Smooth muscle cell (in vitro differentiated cells): ENCODE data around the gene RPTOR. TPM values are rescaled to one million over a fixed set of nuclear protein-coding genes. Genes with fewer than 3 reads are reported as not detected.

Experiments used
- DNase-seq: peaks from one replicate; lab custom pipeline; 2025; ENCODE audit not compliant: unreplicated experiment; lab: John Stamatoyannopoulos, UW
- H2AFZ ChIP-seq: fragments of 200-600 bp; sonication (generic); 2 replicates; pipeline ENCODE4 v1.6.0; 2016; ENCODE audit warnings: antibody characterized with exemption, low read depth, mild to moderate bottlenecking
- H3F3A ChIP-seq: fragments of 200-600 bp; sonication (generic); 2 replicates; pipeline ENCODE4 v1.6.0; 2017; ENCODE audit warnings: antibody characterized with exemption, low read depth
- H3K27ac ChIP-seq: fragments of 200-600 bp; sonication (generic); 2 replicates; pipeline ENCODE4 v1.5.1; 2016; ENCODE audit warnings: low read depth, mild to moderate bottlenecking
- H3K27me3 ChIP-seq: fragments of 200-600 bp; sonication (generic); 2 replicates; pipeline ENCODE4 v1.6.1; 2016; ENCODE audit warnings: low read depth, mild to moderate bottlenecking
- H3K36me3 ChIP-seq: fragments of 200-600 bp; sonication (generic); 2 replicates; pipeline ENCODE4 v1.5.1; 2016; ENCODE audit warnings: low read depth
- H3K4me1 ChIP-seq: fragments of 200-600 bp; sonication (generic); 2 replicates; pipeline ENCODE4 v1.5.1; 2016; ENCODE audit warnings: low read depth
- H3K4me2 ChIP-seq: fragments of 200-600 bp; sonication (generic); 2 replicates; pipeline ENCODE4 v1.6.0; 2016; ENCODE audit warnings: mild to moderate bottlenecking
- H3K4me3 ChIP-seq: fragments of 200-600 bp; sonication (generic); 2 replicates; pipeline ENCODE4 v1.5.1; 2016; ENCODE audit warnings: mild to moderate bottlenecking
- H3K79me2 ChIP-seq: fragments of 200-600 bp; sonication (generic); 2 replicates; pipeline ENCODE4 v1.6.0; 2016; ENCODE audit warnings: low read depth, mild to moderate bottlenecking
- H3K9ac ChIP-seq: fragments of 200-600 bp; sonication (generic); 2 replicates; pipeline ENCODE4 v1.6.0; 2016; ENCODE audit warnings: low read depth
- H3K9me3 ChIP-seq: fragments of 200-600 bp; sonication (generic); replicated peaks from 2 replicates; pipeline ENCODE4 v1.5.1; 2016; ENCODE audit warnings: low read depth
- H4K20me1 ChIP-seq: fragments of 200-600 bp; sonication (generic); 2 replicates; pipeline ENCODE4 v1.6.0; 2016; ENCODE audit warnings: low read depth
- WGBS: methylation state at CpG from one replicate; pipeline ENCODE4 v1.1.7; 2016; ENCODE audit warnings: low lambda C conversion rate; 5-methylcytosine and 5-hydroxymethylcytosine counted together
- polyA plus RNA-seq: library from polyadenylated mRNA; unstranded; fragments of >200 nt; fragmentation: Nextera tagmentation; extraction: Ambion mirVana; gene quantifications from 2 replicates; pipeline ENCODE4 v1.2.1, GENCODE V29; 2016
- total RNA-seq: library from RNA; depleted of rRNA; stranded (reverse); fragments of >200 nt; gene quantifications from 2 replicates; pipeline ENCODE4 v1.2.3, GENCODE V29; 2014
- TF ChIP-seq, protein P1 (sequence below): fragments of 200-600 bp; sonication (generic); IDR thresholded peaks from 2 replicates; pipeline ENCODE4 v1.5.1; 2017; ENCODE audit warnings: borderline replicate concordance, mild to moderate bottlenecking, antibody characterized with exemption; ENCODE audit not compliant: insufficient read depth, poor library complexity, severe bottlenecking

The RPTOR gene
- total and polyA plus RNA-seq, 2 experiments from 2014 or later, result 10.6 to 12.2 TPM

DNA sequence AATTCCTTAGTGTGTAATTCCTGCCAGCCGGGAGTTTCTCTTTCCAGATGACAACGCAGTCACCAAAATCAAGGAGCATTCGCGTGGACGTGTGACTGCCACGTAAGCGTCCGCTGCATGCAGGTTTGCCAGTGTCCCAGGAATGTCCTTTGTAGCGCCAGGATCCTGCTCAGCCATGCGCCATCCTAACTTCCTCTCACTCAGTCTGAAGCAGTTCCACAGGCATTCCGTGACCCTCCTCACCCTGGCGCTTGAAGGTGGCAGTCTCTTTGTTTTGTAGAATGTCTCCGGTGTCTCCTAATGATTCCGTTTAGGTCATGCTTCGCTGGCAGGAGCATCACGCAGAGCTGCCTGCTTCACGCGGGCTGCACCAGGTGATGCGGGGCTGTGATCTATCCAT, 88.6 kb downstream of the RPTOR start:
- peaks cover 28% of the 10 kb centered on the region for H3K79me2 ChIP-seq

DNA sequence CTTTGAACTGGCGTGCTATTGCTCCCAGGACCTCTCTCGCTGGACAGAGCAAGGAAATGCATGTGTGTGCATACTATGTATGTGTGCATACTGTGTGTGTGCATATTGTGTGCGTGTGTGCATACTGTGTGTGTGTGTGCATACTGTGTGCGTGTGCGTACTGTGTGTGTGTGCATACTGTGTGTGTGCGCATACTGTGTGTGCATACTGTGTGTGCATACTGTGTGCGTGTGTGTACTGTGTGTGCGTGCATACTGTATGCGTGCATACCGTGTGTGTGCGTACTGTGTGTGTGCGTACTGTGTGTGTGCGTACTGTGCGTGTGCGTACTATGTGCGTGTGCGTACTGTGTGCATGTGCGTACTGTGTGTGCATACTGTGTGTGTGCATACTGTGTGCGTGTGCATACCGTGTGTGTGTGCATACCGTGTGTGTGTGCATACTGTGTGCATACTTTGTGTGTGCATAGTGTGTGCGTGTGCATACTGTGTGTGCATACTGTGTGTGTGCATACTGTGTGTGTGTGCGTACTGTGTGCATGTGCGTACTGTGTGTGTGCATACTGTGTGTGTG, 89.4 kb downstream of the RPTOR start:
- Histone ChIP-seq H3K4me2 (no peak overlapping the region), H2AFZ (no peak overlapping the region), H3K9ac (no peak overlapping the region), H3K79me2 (peaks cover 30% of the 10 kb centered on the region), H4K20me1 (peaks cover 88% of the 10 kb centered on the region), H3K36me3 (no peaks in the 10 kb centered on the region), H3K27me3 (no peaks in the 10 kb centered on the region), H3F3A (no peaks in the 10 kb centered on the region), H3K4me3 (no peak overlapping the region), H3K4me1 (peaks cover 8% of the 10 kb centered on the region), H3K27ac (no peak overlapping the region), H3K9me3 (no peaks in the 10 kb centered on the region)
- WGBS, result 89% methylated on average over 24 of the region's 24 CpGs
- TF ChIP-seq, protein P1, sequence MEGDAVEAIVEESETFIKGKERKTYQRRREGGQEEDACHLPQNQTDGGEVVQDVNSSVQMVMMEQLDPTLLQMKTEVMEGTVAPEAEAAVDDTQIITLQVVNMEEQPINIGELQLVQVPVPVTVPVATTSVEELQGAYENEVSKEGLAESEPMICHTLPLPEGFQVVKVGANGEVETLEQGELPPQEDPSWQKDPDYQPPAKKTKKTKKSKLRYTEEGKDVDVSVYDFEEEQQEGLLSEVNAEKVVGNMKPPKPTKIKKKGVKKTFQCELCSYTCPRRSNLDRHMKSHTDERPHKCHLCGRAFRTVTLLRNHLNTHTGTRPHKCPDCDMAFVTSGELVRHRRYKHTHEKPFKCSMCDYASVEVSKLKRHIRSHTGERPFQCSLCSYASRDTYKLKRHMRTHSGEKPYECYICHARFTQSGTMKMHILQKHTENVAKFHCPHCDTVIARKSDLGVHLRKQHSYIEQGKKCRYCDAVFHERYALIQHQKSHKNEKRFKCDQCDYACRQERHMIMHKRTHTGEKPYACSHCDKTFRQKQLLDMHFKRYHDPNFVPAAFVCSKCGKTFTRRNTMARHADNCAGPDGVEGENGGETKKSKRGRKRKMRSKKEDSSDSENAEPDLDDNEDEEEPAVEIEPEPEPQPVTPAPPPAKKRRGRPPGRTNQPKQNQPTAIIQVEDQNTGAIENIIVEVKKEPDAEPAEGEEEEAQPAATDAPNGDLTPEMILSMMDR, result no peak
- no peak for DNase-seq

More for the DNA sequence above, 88.6 kb downstream of the RPTOR start:
- no peaks in the 10 kb centered on the region for H3K27me3 ChIP-seq
- H3K9me3 ChIP-seq, result no peaks in the 10 kb centered on the region
- H3K27ac ChIP-seq, result no peak overlapping the region
- TF ChIP-seq, protein P1, result no peak
- DNase-seq, result no peak
- WGBS, result 93% methylated on average over 19 of the region's 19 CpGs
- peaks cover 8% of the 10 kb centered on the region for H3K4me1 ChIP-seq
- H3K36me3 ChIP-seq, result no peaks in the 10 kb centered on the region
- no peak overlapping the region for H2AFZ ChIP-seq
- peaks cover 87% of the 10 kb centered on the region for H4K20me1 ChIP-seq
- H3K4me3 ChIP-seq, result no peak overlapping the region
- H3F3A ChIP-seq, result no peaks in the 10 kb centered on the region
- H3K4me2 ChIP-seq, result no peak overlapping the region
- H3K9ac ChIP-seq, result no peak overlapping the region

DNA sequence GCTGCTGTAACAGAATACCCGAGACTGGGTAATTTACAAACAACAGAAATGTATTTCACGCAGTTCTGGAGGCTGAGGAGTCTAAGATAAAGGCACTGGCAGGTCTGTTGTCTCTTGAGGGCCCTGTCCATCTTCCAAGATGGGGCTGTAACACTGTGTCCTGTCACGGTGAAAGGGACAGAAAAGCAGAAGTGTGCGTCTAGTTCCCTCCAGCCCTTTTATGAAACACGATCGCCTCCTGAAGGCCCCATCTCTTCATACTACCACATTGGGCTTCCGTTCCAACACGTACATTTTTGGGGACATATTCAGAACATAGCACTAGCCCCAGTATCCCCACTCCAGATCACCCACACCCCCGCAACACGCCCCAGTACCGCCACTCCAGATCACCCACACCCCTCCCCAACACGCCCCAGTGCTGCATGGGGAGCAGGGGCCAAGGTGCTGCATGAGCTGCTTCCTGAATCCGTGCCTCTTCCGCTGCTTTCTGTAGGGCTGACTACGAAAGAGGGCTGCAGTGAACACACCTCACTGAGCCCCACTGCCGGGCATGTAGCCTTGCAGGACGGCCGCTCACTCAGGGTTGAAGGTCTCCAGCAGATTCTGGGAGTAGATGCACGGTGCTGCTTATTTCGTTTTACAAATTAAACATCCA, 91.9 kb downstream of the RPTOR start:
- no peaks in the 10 kb centered on the region for H3K36me3 ChIP-seq
- no peaks in the 10 kb centered on the region for H3F3A ChIP-seq
- peaks cover 8% of the 10 kb centered on the region for H3K4me1 ChIP-seq
- no peak overlapping the region for H3K9ac ChIP-seq
- DNase-seq, result no peak
- H3K4me3 ChIP-seq, result no peak overlapping the region
- H3K4me2 ChIP-seq, result no peak overlapping the region
- H2AFZ ChIP-seq, result no peak overlapping the region
- no peak overlapping the region for H3K27ac ChIP-seq
- 96% methylated on average over 16 of the region's 20 CpGs for WGBS
- H3K27me3 ChIP-seq, result no peaks in the 10 kb centered on the region
- TF ChIP-seq, protein P1, result no peak
- peaks cover 92% of the 10 kb centered on the region for H4K20me1 ChIP-seq
- peaks cover 49% of the 10 kb centered on the region for H3K79me2 ChIP-seq
- H3K9me3 ChIP-seq, result no peaks in the 10 kb centered on the region
